Progenitor cell of endocrine pancreas (in vitro differentiated cells): ENCODE measurements around the gene BTBD9. TPM values are rescaled to one million over a fixed set of nuclear protein-coding genes. Genes with fewer than 3 reads are reported as not detected.

Experiments
- DNase-seq: peaks from one replicate; pipeline ENCODE4 v3.0.0; 2021; ENCODE audit warnings: low spot score; ENCODE audit not compliant: unreplicated experiment
- H3K27ac Mint-ChIP-seq: 2 replicates; pipeline ENCODE4 v1.8.0; 2021; ENCODE audit warnings: mild to moderate bottlenecking, moderate library complexity, mixed read lengths
- H3K27me3 Mint-ChIP-seq: 2 replicates; pipeline ENCODE4 v1.8.0; 2021; ENCODE audit warnings: mixed read lengths
- H3K36me3 Mint-ChIP-seq: 2 replicates; pipeline ENCODE4 v1.8.0; 2022; ENCODE audit warnings: mixed read lengths; ENCODE audit not compliant: insufficient read depth
- H3K4me1 Mint-ChIP-seq: 2 replicates; pipeline ENCODE4 v1.8.0; 2021; ENCODE audit warnings: low read depth, mixed read lengths
- H3K4me3 Mint-ChIP-seq: 2 replicates; pipeline ENCODE4 v1.8.0; 2021; ENCODE audit warnings: low read depth, mild to moderate bottlenecking, moderate library complexity, mixed read lengths
- H3K9me3 Mint-ChIP-seq: 2 replicates; pipeline ENCODE4 v1.8.0; 2021; ENCODE audit warnings: low read depth, mixed read lengths
- CTCF ChIP-seq: fragments of 200-600 bp; sonication (generic); IDR thresholded peaks from one replicate; pipeline ENCODE4 v1.5.0; 2021; ENCODE audit warnings: antibody characterized with exemption, mild to moderate bottlenecking; ENCODE audit not compliant: unreplicated experiment
- total RNA-seq: library from RNA; stranded (reverse); gene quantifications from 2 replicates; pipeline ENCODE4 v1.2.1, GENCODE V29; 2021

BTBD9 gene
- total RNA-seq, 1 donor from 2014 or later = 25.9 TPM

GRCh38 chr6:38495922-38496635 is 143.7 kb downstream of the BTBD9 start:
- no peaks in the 10 kb centered on the region for H3K27me3 Mint-ChIP-seq
- DNase-seq = no peak
- no peak overlapping the region for H3K27ac Mint-ChIP-seq
- no peaks in the 10 kb centered on the region for H3K9me3 Mint-ChIP-seq
- no peaks in the 10 kb centered on the region for H3K36me3 Mint-ChIP-seq
- no peak for TF ChIP-seq CTCF
- no peak overlapping the region for H3K4me3 Mint-ChIP-seq
- no peaks in the 10 kb centered on the region for H3K4me1 Mint-ChIP-seq

GRCh38 chr6:38495518-38495917 is 144.2 kb downstream of the BTBD9 start:
- H3K4me1 Mint-ChIP-seq = no peaks in the 10 kb centered on the region
- H3K36me3 Mint-ChIP-seq = no peaks in the 10 kb centered on the region
- H3K27ac Mint-ChIP-seq = no peak overlapping the region
- no peaks in the 10 kb centered on the region for H3K9me3 Mint-ChIP-seq
- no peak for TF ChIP-seq CTCF
- H3K27me3 Mint-ChIP-seq = no peaks in the 10 kb centered on the region
- DNase-seq = no peak
- H3K4me3 Mint-ChIP-seq = no peak overlapping the region

DNA sequence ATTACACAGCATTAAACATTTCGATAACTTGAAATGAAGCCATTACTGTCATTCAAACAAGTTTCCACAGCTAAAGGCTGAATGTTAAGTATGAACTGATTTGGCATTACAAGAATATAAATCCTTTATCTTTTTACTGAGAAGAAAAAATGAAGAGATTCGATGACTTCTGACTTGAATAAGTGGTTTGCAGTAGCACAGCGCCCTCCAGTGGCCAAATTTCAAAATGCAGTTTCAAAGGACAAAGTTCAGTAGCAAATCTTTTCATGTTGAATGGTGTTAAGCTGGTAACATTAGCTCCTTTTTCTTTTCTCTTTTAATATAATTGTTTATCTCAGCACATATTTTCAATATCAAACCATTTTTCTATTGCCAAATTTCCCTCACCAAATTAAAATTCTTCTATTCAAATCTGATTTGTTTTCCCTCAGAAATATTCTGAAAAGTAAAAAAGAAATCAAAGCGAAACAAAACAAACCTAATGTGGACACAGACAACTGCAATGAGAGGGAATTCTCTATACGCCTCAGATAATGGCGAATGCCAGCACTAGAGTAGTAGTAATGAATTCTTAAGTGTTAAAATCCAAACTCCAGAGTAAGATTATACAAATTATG is 145.7 kb downstream of the BTBD9 start:
- no peak overlapping the region for H3K4me3 Mint-ChIP-seq
- H3K9me3 Mint-ChIP-seq = no peaks in the 10 kb centered on the region
- H3K4me1 Mint-ChIP-seq = no peaks in the 10 kb centered on the region
- peak; percentile 98 for TF ChIP-seq CTCF
- peak; percentile 72 for DNase-seq
- peak overlapping the region; percentile 48 for H3K27ac Mint-ChIP-seq
- H3K27me3 Mint-ChIP-seq = no peaks in the 10 kb centered on the region
- no peaks in the 10 kb centered on the region for H3K36me3 Mint-ChIP-seq

- no peak overlapping the region for H3K27ac Mint-ChIP-seq
- H3K27me3 Mint-ChIP-seq = no peaks in the 10 kb centered on the region
- no peaks in the 10 kb centered on the region for H3K4me1 Mint-ChIP-seq
- H3K9me3 Mint-ChIP-seq = no peaks in the 10 kb centered on the region
- DNase-seq = no peak
- no peaks in the 10 kb centered on the region for H3K36me3 Mint-ChIP-seq
- TF ChIP-seq CTCF = no peak
- H3K4me3 Mint-ChIP-seq = no peak overlapping the region
These were observed 147.7 kb downstream of the BTBD9 start for GRCh38 chr6:38492031-38492430.

GRCh38 chr6:38489951-38490350 is 149.8 kb downstream of the BTBD9 start:
- Mint-ChIP-seq H3K27me3 (peaks cover 5% of the 10 kb centered on the region), H3K4me3 (no peak overlapping the region), H3K27ac (no peak overlapping the region), H3K4me1 (no peaks in the 10 kb centered on the region), H3K9me3 (no peaks in the 10 kb centered on the region), H3K36me3 (peaks cover 3% of the 10 kb centered on the region)
- no peak for DNase-seq
- no peak for TF ChIP-seq CTCF
